Pancreas (tissue), 10 donors: Measurements from ENCODE around the gene ANKS1B. TPM values are rescaled to one million over a fixed set of nuclear protein-coding genes. Genes with fewer than 3 reads are reported as not detected.

Experiments used
- ATAC-seq, 4 donors: fragments of 200-7000 bp; cut with Tn5 transposase; one replicate each; pipeline versions ENCODE4 v1.8.0 to v1.9.1; 2020; ENCODE audit warnings: mild to moderate bottlenecking in 4 of 4, moderate library complexity in 4 of 4
- DNase-seq, 6 donors: peaks; one replicate each; pipeline ENCODE4 v3.0.0-alpha.2; 2020
- FAIRE-seq: peaks from 2 replicates; lab custom pipeline; 2012; peaks lifted over from hg19 to GRCh38; lab: Jason Lieb, UNC
- H3K27ac ChIP-seq, 4 donors: fragments of 200-600 bp; sonication (generic); 1 replicate in 3 of 4; 2 replicates in 1 of 4; pipeline versions ENCODE4 v1.5.0 to v1.8.0; 2020
- H3K27me3 ChIP-seq, 4 donors: fragments of 200-600 bp; one replicate each; pipeline ENCODE4 v1.8.0; 2021
- H3K36me3 ChIP-seq, 3 donors: fragments of 200-600 bp; sonication (generic) in 1 of 3; one replicate each; pipeline versions ENCODE4 v1.5.0 to v1.8.0; 2020 to 2021
- H3K4me1 ChIP-seq, 3 donors: fragments of 200-600 bp; one replicate each; pipeline ENCODE4 v1.8.0; 2021
- H3K4me3 ChIP-seq, 4 donors: fragments of 200-600 bp; sonication (generic) in 2 of 4; one replicate each; pipeline versions ENCODE4 v1.5.0 to v1.8.0; 2020 to 2021
- H3K9me3 ChIP-seq, 4 donors: fragments of 200-600 bp; one replicate each; pipeline ENCODE4 v1.8.0; 2021
- CTCF ChIP-seq, 4 donors: fragments of 200-600 bp; sonication (generic) in 3 of 4; IDR thresholded peaks; one replicate each; pipeline versions ENCODE4 v1.5.0 to v1.8.0; 2021; ENCODE audit warnings: antibody characterized with exemption in 4 of 4
- WGBS, 2 donors: extraction: QIAGEN DNeasy Blood & Tissue Kit; methylation state at CpG; one replicate each; pipeline ENCODE4 v1.1.7; 2013; 5-methylcytosine and 5-hydroxymethylcytosine counted together
- intact Hi-C, 3 donors: fragments of 100-400 bp; cut with DNase I; formaldehyde crosslinking; loops; one replicate each; pipeline versions ENCODE4 v1.11.1 to v1.14.2; 2022
- polyA plus RNA-seq, 2 donors: library from polyadenylated mRNA; stranded (reverse); fragments of 200-250 nt; gene quantifications; one replicate each; pipeline ENCODE4 v1.2.3, GENCODE V29; 2013
- total RNA-seq, 6 donors: library from RNA; stranded (reverse); fragmentation: NEBNext Ultra II Directional in 4 of 6; extraction: Animal tissue kit (Norgen Biotek cat#: 25700) in 4 of 6; gene quantifications; one replicate each; pipeline versions ENCODE4 v1.2.1 to v1.2.4, GENCODE V29; 2021 to 2023
- donor health status: healthy with polysubstance abuse.
- donor health status: DM: no; HTN: no; CAD: no; lungs with moderate emphysema.
- donor health status: DM: no; HTN: no; CAD: no.
- donor health status: control.
- donor health status: control.
- donor health status: Bipolar disorder and iron deficiency.
- donor health status: DM: yes; HTN: yes; CAD: no.
- donor health status: DM: no; HTN: no; CAD: no.
- donor health status: DM: no; HTN: no; CAD: no.
- donor health status: DM: yes; HTN: yes; CAD: no.

The ANKS1B gene
- total and polyA plus RNA-seq, 8 donors, result 0.49 to 3.2 (median 1.9) TPM

GRCh38 chr12:98903875-98904274 is 1080.9 kb downstream of the ANKS1B start:
- H3K9me3 ChIP-seq, result no peaks in the 10 kb centered on the region
- TF ChIP-seq CTCF (IDR thresholded peaks at IDR 0.05), result no peak
- H3K36me3 ChIP-seq, result no peaks in the 10 kb centered on the region
- DNase-seq, result no peak
- FAIRE-seq, result no peak
- H3K27me3 ChIP-seq, result peaks cover 0 to 2% (median 0%) of the 10 kb centered on the region in 4 donors
- no peaks in the 10 kb centered on the region for H3K4me1 ChIP-seq
- intact Hi-C loops, result no loop called here
- no peak overlapping the region for H3K27ac ChIP-seq
- no peak overlapping the region for H3K4me3 ChIP-seq
- no peak for ATAC-seq

- H3K4me3 ChIP-seq, result no peak overlapping the region
- H3K4me1 ChIP-seq, result no peaks in the 10 kb centered on the region
- H3K27ac ChIP-seq, result no peak overlapping the region
- WGBS, 2 donors, result 49 to 53% methylated on average over 2 of the region's 2 CpGs
- DNase-seq, result no peak
- no peaks in the 10 kb centered on the region for H3K9me3 ChIP-seq
- H3K36me3 ChIP-seq, result no peaks in the 10 kb centered on the region
- TF ChIP-seq CTCF (IDR thresholded peaks at IDR 0.05), result no peak
- no peak for FAIRE-seq
- intact Hi-C loops, result no loop called here
- ATAC-seq, result no peak
- H3K27me3 ChIP-seq, result peaks cover 0 to 5% (median 0%) of the 10 kb centered on the region in 4 donors
These were observed 1083.5 kb downstream of the ANKS1B start for GRCh38 chr12:98901189-98901588.

- WGBS, 2 donors, result 8 to 20% methylated on average over 3 of the region's 3 CpGs
- H3K36me3 ChIP-seq, result no peaks in the 10 kb centered on the region
- DNase-seq (no peak), ATAC-seq (no peak), FAIRE-seq (no peak)
- no peak for TF ChIP-seq CTCF (IDR thresholded peaks at IDR 0.05)
- peaks cover 0 to 4% (median 0%) of the 10 kb centered on the region in 3 donors for H3K4me1 ChIP-seq
- intact Hi-C loops, result no loop called here
- peaks cover 0 to 15% (median 4%) of the 10 kb centered on the region in 4 donors for H3K27me3 ChIP-seq
- no peaks in the 10 kb centered on the region for H3K9me3 ChIP-seq
- H3K27ac ChIP-seq, result no peak overlapping the region
- no peak overlapping the region for H3K4me3 ChIP-seq
These were observed 1087.8 kb downstream of the ANKS1B start for GRCh38 chr12:98896938-98897337.

GRCh38 chr12:98895086-98895651 is 1089.6 kb downstream of the ANKS1B start:
- DNase-seq, result peak in 4 of 6 donors; percentile 17 to 68 (median 43)
- no peak for FAIRE-seq
- intact Hi-C loops, result no loop called here
- Histone ChIP-seq H3K9me3 (no peaks in the 10 kb centered on the region), H3K4me3 (peak overlapping the region; percentile 5 to 56 (median 32)), H3K4me1 (peaks cover 0 to 4% (median 0%) of the 10 kb centered on the region in 3 donors), H3K36me3 (no peaks in the 10 kb centered on the region), H3K27me3 (peaks cover 0 to 16% (median 4%) of the 10 kb centered on the region in 4 donors), H3K27ac (no peak overlapping the region)
- WGBS, 2 donors, result 1 to 3% methylated on average over 45 to 60 of the region's 60 CpGs
- TF ChIP-seq CTCF (IDR thresholded peaks at IDR 0.05), result no peak
- ATAC-seq, result peak in 3 of 4 donors; percentile 68 to 76 (median 73)

GRCh38 chr12:98894412-98895085 is 1090.2 kb downstream of the ANKS1B start:
- peak in 2 of 6 donors; percentile 55 to 71 for DNase-seq

More at GRCh38 chr12:98894412-98895085, 1090.2 kb downstream of the ANKS1B start:
- no peak overlapping the region for H3K27ac ChIP-seq
- FAIRE-seq (no peak), ATAC-seq (peak in 3 of 4 donors; percentile 60 to 68 (median 63))
- no peaks in the 10 kb centered on the region for H3K36me3 ChIP-seq
- intact Hi-C loops, result no loop called here
- no peaks in the 10 kb centered on the region for H3K9me3 ChIP-seq
- TF ChIP-seq CTCF (IDR thresholded peaks at IDR 0.05), result no peak
- H3K4me1 ChIP-seq, result peaks cover 0 to 4% (median 0%) of the 10 kb centered on the region in 3 donors
- H3K4me3 ChIP-seq, result peak overlapping the region; percentile 5 to 56 (median 32)
- peaks cover 0 to 16% (median 4%) of the 10 kb centered on the region in 4 donors for H3K27me3 ChIP-seq
- WGBS, 2 donors, result 1% methylated on average over 33 to 96 of the region's 96 CpGs
